Loucy (cell line): ENCODE data around the gene DDX39B.
A peak's percentile ranks its signal among the peaks of the same experiment; 100 is the strongest.
"Not testable (repeated sequence)": the region's sequence is repeated elsewhere in the genome, so short reads cannot be mapped to it uniquely, and the experiment has no call there.

Source experiments
- H2AFZ ChIP-seq: fragments of 200-600 bp; sonication (generic); 2 replicates; pipeline ENCODE4 v1.6.0; 2016; ENCODE audit warnings: antibody characterized with exemption, mild to moderate bottlenecking, low read length, moderate library complexity
- H3F3A ChIP-seq: fragments of 200-600 bp; 2 replicates; pipeline ENCODE4 v1.6.0; 2016; ENCODE audit warnings: antibody characterized with exemption, low read depth, mild to moderate bottlenecking
- H3K27me3 ChIP-seq: fragments of 200-600 bp; sonication (generic); 2 replicates; pipeline ENCODE4 v1.6.1; 2014; ENCODE audit warnings: low read length, mild to moderate bottlenecking; ENCODE audit not compliant: insufficient read depth, poor library complexity, severe bottlenecking
- H3K36me3 ChIP-seq: fragments of 200-600 bp; sonication (generic); 2 replicates; pipeline ENCODE4 v1.6.1; 2016; ENCODE audit warnings: low read length; ENCODE audit not compliant: insufficient read depth
- H3K4me1 ChIP-seq: fragments of 200-600 bp; sonication (generic); 2 replicates; pipeline ENCODE4 v1.5.1; 2014; ENCODE audit warnings: low read length, mild to moderate bottlenecking; ENCODE audit not compliant: insufficient read depth, poor library complexity, severe bottlenecking
- H3K4me2 ChIP-seq: fragments of 200-600 bp; sonication (generic); 2 replicates; pipeline ENCODE4 v1.6.0; 2014; ENCODE audit warnings: antibody characterized with exemption, low read length, low read depth, mild to moderate bottlenecking; ENCODE audit not compliant: poor library complexity, severe bottlenecking
- H3K4me3 ChIP-seq: fragments of 200-600 bp; sonication (generic); 2 replicates; pipeline ENCODE4 v1.5.1; 2014; ENCODE audit warnings: low read length, mild to moderate bottlenecking, mixed read lengths; ENCODE audit not compliant: poor library complexity, severe bottlenecking
- H3K79me2 ChIP-seq: fragments of 200-600 bp; sonication (generic); 2 replicates; pipeline ENCODE4 v1.6.1; 2014; ENCODE audit warnings: low read length; ENCODE audit not compliant: insufficient read depth
- H3K9ac ChIP-seq: fragments of 200-600 bp; sonication (generic); 2 replicates; pipeline ENCODE4 v1.6.0; 2014; ENCODE audit warnings: mild to moderate bottlenecking, low read depth, low read length, moderate library complexity; ENCODE audit not compliant: poor library complexity, severe bottlenecking
- H3K9me2 ChIP-seq: fragments of 200-600 bp; sonication (generic); replicated peaks from 2 replicates; pipeline ENCODE4 v1.6.1; 2016; ENCODE audit warnings: low read depth, low read length, mixed read lengths
- H3K9me3 ChIP-seq: fragments of 200-600 bp; sonication (generic); 2 replicates; pipeline ENCODE4 v1.6.1; 2014; ENCODE audit warnings: mild to moderate bottlenecking, antibody characterized with exemption, low read length, low read depth; ENCODE audit not compliant: insufficient read depth
- H4K20me1 ChIP-seq: fragments of 200-600 bp; sonication (generic); 2 replicates; pipeline ENCODE4 v1.6.0; 2014; ENCODE audit warnings: antibody characterized with exemption, low read length, mild to moderate bottlenecking; ENCODE audit not compliant: insufficient read depth, poor library complexity, severe bottlenecking
- EZH2phosphoT487 ChIP-seq: fragments of 200-600 bp; IDR thresholded peaks from 2 replicates; pipeline ENCODE4 v1.6.1; 2018; ENCODE audit warnings: antibody characterized with exemption, mild to moderate bottlenecking, moderate library complexity, borderline replicate concordance
- TF ChIP-seq, protein P1 (sequence below): fragments of 200-600 bp; sonication (generic); conservative IDR thresholded peaks from 2 replicates; pipeline ENCODE4 v1.5.1; 2014; ENCODE audit warnings: mild to moderate bottlenecking, antibody characterized with exemption, low read length

DDX39B gene

DNA sequence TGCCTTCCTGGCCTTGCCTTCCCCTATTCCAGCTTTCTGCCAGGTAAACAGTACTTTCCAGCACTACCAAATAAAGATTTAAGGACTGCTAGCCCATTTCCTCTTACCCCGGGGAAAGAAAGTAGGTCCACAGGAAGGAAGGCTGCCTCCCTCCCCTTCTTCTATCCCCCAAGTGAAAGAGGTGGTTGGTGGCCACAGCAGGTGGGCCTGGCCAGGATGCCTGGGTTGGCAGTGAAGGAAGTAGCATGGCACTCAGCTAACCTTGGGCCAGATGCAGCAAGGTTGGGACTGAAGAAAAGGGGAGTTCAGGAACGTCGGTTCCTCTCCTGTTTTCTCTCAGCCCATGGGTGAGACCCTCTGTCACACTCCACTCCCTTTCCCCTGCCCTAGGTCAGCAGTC lies 14.5 kb upstream of the DDX39B start:
- Histone ChIP-seq H3K36me3 (peaks cover 3% of the 10 kb centered on the region; the same call in 1 of the 2 replicates), H2AFZ (no peak overlapping the region), H3K79me2 (peaks cover 37% of the 10 kb centered on the region; the same call in 1 of the 2 replicates), H3K9me2 (no peaks in the 10 kb centered on the region), H3K9ac (peak overlapping the region; percentile 53), H3K4me1 (peaks cover 54% of the 10 kb centered on the region), H3K4me3 (peak overlapping the region; percentile 51), H3K4me2 (peak overlapping the region; percentile 80), H3K27me3 (no peaks in the 10 kb centered on the region), H3F3A (peaks cover 18% of the 10 kb centered on the region), H3K9me3 (no peaks in the 10 kb centered on the region), H4K20me1 (no peaks in the 10 kb centered on the region)
- TF ChIP-seq, protein P1, sequence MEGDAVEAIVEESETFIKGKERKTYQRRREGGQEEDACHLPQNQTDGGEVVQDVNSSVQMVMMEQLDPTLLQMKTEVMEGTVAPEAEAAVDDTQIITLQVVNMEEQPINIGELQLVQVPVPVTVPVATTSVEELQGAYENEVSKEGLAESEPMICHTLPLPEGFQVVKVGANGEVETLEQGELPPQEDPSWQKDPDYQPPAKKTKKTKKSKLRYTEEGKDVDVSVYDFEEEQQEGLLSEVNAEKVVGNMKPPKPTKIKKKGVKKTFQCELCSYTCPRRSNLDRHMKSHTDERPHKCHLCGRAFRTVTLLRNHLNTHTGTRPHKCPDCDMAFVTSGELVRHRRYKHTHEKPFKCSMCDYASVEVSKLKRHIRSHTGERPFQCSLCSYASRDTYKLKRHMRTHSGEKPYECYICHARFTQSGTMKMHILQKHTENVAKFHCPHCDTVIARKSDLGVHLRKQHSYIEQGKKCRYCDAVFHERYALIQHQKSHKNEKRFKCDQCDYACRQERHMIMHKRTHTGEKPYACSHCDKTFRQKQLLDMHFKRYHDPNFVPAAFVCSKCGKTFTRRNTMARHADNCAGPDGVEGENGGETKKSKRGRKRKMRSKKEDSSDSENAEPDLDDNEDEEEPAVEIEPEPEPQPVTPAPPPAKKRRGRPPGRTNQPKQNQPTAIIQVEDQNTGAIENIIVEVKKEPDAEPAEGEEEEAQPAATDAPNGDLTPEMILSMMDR: no peak
- TF ChIP-seq EZH2phosphoT487: no peak

DNA sequence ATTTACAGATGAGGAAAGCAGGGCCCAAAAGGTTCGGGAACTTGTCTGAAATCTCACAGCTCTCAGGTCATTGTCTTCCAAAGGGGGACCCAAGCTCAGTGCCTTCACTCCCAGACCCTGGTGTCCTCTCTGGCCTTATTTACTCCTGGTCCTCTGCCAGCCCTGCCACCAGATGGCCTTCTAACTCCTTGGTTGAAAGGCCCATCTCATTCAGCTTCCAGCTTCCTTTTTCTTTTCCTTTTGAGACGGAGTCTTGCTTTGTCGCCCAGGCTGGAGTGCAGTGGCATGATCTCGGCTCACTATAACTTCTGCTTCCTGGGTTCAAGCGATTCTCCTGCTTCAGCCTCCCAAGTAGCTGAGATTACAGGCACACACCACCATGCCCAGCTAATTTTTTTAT lies 9.6 kb upstream of the DDX39B start:
- H3K36me3 ChIP-seq, H3K4me3 ChIP-seq, H2AFZ ChIP-seq, H3K9me3 ChIP-seq, H4K20me1 ChIP-seq, H3K9me2 ChIP-seq, H3F3A ChIP-seq, H3K9ac ChIP-seq, H3K27me3 ChIP-seq: not testable (repeated sequence)
- peak overlapping the region; percentile 6 for H3K4me2 ChIP-seq
- peaks cover 26% of the 10 kb centered on the region for H3K4me1 ChIP-seq
- peaks cover 50% of the 10 kb centered on the region for H3K79me2 ChIP-seq
- TF ChIP-seq, protein P1: peak; percentile 74

DNA sequence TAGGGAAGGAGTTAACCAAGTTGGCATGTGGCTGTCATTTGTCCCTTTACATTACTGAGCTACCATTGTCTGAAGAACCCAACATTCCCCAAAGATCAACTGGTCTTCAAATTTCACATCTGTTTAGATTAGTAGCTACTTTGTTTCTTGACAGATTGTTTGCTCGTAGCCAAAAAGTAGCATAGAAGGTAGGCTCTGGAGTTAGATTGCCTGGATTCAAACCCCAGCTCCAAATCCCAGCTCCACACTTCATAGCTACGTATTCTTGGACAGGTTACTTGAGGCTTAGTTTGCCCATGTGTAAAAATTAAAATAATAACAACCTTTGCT lies 6.7 kb upstream of the DDX39B start:
- Histone ChIP-seq H2AFZ (no peak overlapping the region), H3K79me2 (peaks cover 61% of the 10 kb centered on the region), H3K9me3 (no peaks in the 10 kb centered on the region), H3K9ac (peak overlapping the region; percentile 88), H4K20me1 (no peaks in the 10 kb centered on the region), H3K4me2 (peak overlapping the region; percentile 92), H3K4me3 (peak overlapping the region; percentile 79), H3K27me3 (no peaks in the 10 kb centered on the region), H3K4me1 (peaks cover 25% of the 10 kb centered on the region), H3K36me3 (no peaks in the 10 kb centered on the region), H3F3A (no peaks in the 10 kb centered on the region), H3K9me2 (no peaks in the 10 kb centered on the region)
- no peak for TF ChIP-seq EZH2phosphoT487
- TF ChIP-seq, protein P1: no peak
